Measurements from ENCODE around the gene REEP5. TPM values are rescaled to one million over a fixed set of nuclear protein-coding genes. Genes with fewer than 3 reads are reported as not detected.

The REEP5 gene
- 10 to 100 TPM; 66.1 to 83.6 (median 80.2) TPM for total RNA-seq
- polyA plus RNA-seq, result 10 to 100 TPM; 35.5 to 76.7 (median 46.7) TPM
- long read RNA-seq, donor 1, transcript REEP5-202 (5 exons, 3,326 nt), result major isoform, 121 of 130 reads
- long read RNA-seq, donor 1, partial matches to known transcripts, result 2 of 130 reads
- long read RNA-seq, donor 1, other reads (novel, unspliced or antisense), result 6 of 130 reads
- long read RNA-seq, donor 2, transcript REEP5-202 (5 exons, 3,326 nt), result major isoform, 208 of 220 reads
- long read RNA-seq, donor 2, partial matches to known transcripts, result 5 of 220 reads
- long read RNA-seq, donor 2, other reads (novel, unspliced or antisense), result 5 of 220 reads

DNA sequence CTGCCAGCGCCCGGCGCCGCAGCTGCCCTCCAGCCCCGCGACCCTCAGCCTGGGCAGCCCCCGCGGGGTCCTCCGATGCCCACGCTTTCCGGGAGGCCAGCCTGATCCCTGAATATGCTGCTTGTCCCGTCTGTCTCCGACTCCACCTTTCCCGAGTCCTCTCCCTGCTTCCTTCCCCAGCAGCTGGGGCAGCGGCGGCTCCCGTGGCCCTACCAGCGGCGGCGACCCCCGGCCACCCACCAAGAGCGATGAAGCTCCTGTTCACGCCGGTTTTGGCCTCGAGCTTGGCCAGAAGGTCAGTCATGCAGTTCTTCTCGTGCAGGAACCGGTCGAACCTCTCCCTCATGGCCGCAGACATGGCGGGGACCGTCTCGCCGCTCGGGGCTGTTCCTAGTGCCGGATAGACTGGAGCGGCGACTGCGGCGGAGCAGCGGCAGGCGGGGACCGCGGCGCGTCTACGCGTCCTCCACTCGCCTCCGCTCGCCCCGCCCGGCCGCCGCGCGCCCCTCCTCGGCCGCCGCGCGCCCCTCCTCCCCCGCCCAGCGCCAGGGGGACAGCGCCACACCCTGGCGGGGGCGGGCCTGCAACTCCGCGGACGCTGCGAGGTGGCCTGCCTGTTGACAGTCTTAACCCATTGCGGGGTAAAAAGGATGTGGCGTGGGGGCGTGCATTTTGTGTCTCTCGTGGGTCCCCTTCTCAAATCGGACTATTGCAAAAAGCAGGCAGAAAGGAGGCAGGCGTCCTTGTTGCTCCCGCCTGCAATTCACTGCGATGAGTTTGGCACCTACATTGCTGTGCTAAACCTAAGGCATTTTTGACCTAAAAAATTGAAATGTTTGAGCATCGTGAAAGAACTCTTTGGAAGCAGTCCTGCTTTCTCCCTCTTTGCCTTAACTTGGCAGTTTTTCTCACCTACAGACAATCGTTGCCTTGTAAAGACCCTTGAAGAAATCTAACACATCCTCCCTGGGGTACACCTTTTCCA, at the start of gene REEP5:
Gene REEP5, minus strand, starts transcription at position 395 of the 985 bp plus-strand sequence. Its CDS starts 37 bp downstream, at position 358.
- WGBS, 3 donors, result 0 to 1% (median 1%) methylated on average over 51 to 80 of the region's 80 CpGs

DNA sequence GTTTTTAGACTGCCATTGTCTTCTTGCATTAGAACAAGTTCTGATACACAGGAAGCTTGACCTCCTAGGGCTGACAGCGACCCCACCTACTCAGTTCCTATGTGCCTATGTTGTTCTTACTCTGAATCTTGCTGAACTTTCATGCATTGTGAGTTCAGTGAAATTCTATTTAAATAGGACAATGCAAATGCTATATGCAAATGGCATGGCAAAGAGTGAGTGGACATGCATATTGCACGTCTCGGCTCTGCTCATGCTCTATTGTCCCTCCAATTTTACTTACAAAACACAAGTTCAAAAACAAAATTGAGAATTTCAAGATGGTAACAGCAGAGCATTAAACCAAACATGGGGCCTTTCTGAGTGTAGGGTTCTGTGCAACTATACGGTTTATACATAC, 49.2 kb upstream of the REEP5 start:
- Histone ChIP-seq H3K9me3 (no peaks in the 10 kb centered on the region), H3K4me1 (peaks cover 7% of the 10 kb centered on the region), H3K27me3 (ENCODE audit: insufficient read depth in 3 of 3, low read length in 2 of 3) (no peaks in the 10 kb centered on the region), H3K36me3 (ENCODE audit: insufficient read depth in 1 of 2, low read depth in 1 of 2) (no peaks in the 10 kb centered on the region), H3K27ac (no peak overlapping the region), H3K4me3 (no peak overlapping the region)
- ATAC-seq (no peak), DNase-seq (no peak)
- 89 to 92% (median 90%) methylated on average over 4 of the region's 4 CpGs for WGBS, 3 donors
- intact Hi-C loops (cut with DNase I), result no loop called here
- TF ChIP-seq, protein P1, sequence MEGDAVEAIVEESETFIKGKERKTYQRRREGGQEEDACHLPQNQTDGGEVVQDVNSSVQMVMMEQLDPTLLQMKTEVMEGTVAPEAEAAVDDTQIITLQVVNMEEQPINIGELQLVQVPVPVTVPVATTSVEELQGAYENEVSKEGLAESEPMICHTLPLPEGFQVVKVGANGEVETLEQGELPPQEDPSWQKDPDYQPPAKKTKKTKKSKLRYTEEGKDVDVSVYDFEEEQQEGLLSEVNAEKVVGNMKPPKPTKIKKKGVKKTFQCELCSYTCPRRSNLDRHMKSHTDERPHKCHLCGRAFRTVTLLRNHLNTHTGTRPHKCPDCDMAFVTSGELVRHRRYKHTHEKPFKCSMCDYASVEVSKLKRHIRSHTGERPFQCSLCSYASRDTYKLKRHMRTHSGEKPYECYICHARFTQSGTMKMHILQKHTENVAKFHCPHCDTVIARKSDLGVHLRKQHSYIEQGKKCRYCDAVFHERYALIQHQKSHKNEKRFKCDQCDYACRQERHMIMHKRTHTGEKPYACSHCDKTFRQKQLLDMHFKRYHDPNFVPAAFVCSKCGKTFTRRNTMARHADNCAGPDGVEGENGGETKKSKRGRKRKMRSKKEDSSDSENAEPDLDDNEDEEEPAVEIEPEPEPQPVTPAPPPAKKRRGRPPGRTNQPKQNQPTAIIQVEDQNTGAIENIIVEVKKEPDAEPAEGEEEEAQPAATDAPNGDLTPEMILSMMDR (IDR thresholded peaks at IDR 0.05), result no peak

More for the DNA sequence above, at the start of gene REEP5:
- Histone ChIP-seq H3K4me1 (peaks cover 29% of the 10 kb centered on the region), H3K36me3 (ENCODE audit: insufficient read depth in 1 of 2, low read depth in 1 of 2) (peaks cover 6 to 32% of the 10 kb centered on the region in 2 donors), H3K27me3 (ENCODE audit: insufficient read depth in 3 of 3, low read length in 2 of 3) (no peaks in the 10 kb centered on the region), H3K9me3 (no peaks in the 10 kb centered on the region), H3K27ac (peak within 1 kb of the TSS; percentile 99), H3K4me3 (peak within 1 kb of the TSS; percentile 99)
- DNase-seq, result peak; percentile 90 to 93
- TF ChIP-seq, protein P1 (IDR thresholded peaks at IDR 0.05), result peak; percentile 88
- intact Hi-C loops (cut with DNase I), result loop anchor here in 1 of 2 donors (5.0 to 10.0 kb wide), 3 partner anchors 35 to 367 kb away; partner anchors contain the start of gene SRP19
- ATAC-seq, result peak; percentile 92 to 95 (median 94)

DNA sequence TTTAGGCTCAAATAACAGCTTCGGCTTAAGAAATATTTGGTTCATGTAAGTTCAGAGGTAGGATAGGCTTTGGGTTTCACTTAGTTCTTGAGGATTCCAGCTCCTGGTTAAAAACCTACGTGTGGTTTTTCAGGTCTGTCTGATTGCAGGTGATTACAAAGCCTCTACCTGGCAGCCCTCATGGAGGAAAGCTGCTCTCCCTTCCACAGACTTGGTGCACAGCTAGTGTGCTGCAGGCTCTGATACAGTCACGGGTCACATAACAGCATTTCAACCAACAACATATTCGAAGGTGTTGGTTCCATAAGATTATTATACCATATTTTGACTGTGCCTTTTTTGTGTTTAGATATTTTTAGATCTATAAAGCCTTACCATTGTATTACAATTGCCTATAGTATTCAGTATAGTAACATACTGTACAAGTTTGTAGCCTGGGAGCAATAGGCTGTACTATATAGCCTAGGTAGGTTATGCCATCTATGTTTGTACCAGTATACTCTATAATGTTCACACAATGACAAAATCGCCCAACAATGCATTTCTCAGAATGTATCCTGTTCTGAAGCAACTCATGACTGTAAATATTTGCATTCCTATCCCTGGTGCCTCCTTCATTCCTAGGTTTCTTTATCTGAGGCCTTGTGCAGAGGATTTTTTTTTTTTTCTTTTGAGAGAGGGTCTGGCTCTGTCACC, 46.5 kb upstream of the REEP5 start:
- ATAC-seq (no peak), DNase-seq (no peak)
- no peak overlapping the region for H3K27ac ChIP-seq
- H3K4me3 ChIP-seq, result no peak overlapping the region
- WGBS, 3 donors, result 82 to 87% (median 82%) methylated on average over 5 of the region's 5 CpGs
- peaks cover 2% of the 10 kb centered on the region for H3K4me1 ChIP-seq
- no peaks in the 10 kb centered on the region for H3K27me3 ChIP-seq (ENCODE audit: insufficient read depth in 3 of 3, low read length in 2 of 3)
- H3K9me3 ChIP-seq, result no peaks in the 10 kb centered on the region
- TF ChIP-seq, protein P1 (IDR thresholded peaks at IDR 0.05), result no peak
- no peaks in the 10 kb centered on the region for H3K36me3 ChIP-seq (ENCODE audit: insufficient read depth in 1 of 2, low read depth in 1 of 2)
- intact Hi-C loops (cut with DNase I), result no loop called here

DNA sequence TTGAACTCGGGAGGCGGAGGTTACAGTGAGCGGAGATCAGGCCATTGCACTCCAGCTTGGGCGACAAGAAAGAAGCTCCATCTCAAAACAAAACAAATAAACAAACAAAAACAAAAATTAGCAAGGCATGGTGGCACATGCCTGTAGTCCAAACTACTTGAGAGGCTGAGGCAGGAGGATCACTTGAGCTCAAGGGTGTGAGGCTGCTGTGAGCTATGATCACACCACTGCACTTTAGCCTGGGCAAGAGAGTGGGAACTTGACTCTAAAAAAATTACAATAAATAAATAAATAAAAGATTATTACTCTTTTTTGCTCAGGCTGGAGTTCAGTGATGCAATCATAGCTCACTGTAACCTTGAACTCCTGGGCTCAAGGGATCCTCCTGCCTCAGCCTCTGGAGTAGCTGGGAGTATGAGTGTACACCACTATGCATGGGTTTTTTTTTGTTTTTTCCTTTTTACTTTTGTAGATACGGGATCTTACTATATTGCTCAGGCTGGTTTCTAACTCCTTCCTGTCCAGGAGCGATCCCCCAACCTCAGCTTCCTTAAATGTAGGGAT, 45.6 kb upstream of the REEP5 start:
- Histone ChIP-seq H3K4me3 (no peak overlapping the region), H3K27me3 (ENCODE audit: insufficient read depth in 3 of 3, low read length in 2 of 3) (no peaks in the 10 kb centered on the region), H3K4me1 (peaks cover 5% of the 10 kb centered on the region), H3K9me3 (no peaks in the 10 kb centered on the region), H3K36me3 (ENCODE audit: insufficient read depth in 1 of 2, low read depth in 1 of 2) (no peaks in the 10 kb centered on the region), H3K27ac (no peak overlapping the region)
- TF ChIP-seq, protein P1 (IDR thresholded peaks at IDR 0.05), result no peak
- intact Hi-C loops (cut with DNase I), result no loop called here
- ATAC-seq, result no peak
- DNase-seq, result no peak
- WGBS, 3 donors, result 90 to 91% (median 91%) methylated on average over 6 of the region's 6 CpGs

All from psoas muscle (tissue), 8 donors.